GM19099 (cell line): ENCODE measurements around the gene TK2.

ENCODE experiments used
- POLR2A ChIP-seq: IDR thresholded peaks from 3 replicates; pipeline ENCODE4 v1.6.1; 2011; ENCODE audit warnings: low read depth; ENCODE audit not compliant: insufficient read length; ENCODE audit errors: extremely low read depth

Gene TK2

GRCh38 chr16:66560107-66560506, 10.2 kb upstream of the TK2 start:
- TF ChIP-seq POLR2A = no peak

DNA sequence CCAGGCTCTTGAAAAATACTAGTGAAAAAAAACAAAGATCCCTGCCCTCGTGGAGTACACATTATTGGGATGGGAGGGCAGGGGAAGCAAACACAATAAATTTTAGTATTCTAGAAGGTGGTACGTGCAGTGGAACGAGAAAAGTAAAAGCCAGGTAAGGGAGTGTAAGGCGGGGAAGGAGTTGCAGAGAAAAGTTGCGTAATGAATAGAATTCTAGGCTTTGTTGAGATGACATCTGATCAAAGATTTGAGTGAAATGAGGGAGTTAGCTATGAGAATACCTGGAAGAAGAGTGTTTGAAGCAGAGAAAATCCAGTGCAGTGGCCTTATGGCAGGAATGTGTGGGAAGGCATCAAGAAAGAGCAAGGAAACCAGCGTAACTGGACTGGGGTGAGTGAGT, 4.6 kb upstream of the TK2 start:
- no peak for TF ChIP-seq POLR2A

GRCh38 chr16:66554021-66554420, 4.1 kb upstream of the TK2 start:
- TF ChIP-seq POLR2A = no peak

DNA sequence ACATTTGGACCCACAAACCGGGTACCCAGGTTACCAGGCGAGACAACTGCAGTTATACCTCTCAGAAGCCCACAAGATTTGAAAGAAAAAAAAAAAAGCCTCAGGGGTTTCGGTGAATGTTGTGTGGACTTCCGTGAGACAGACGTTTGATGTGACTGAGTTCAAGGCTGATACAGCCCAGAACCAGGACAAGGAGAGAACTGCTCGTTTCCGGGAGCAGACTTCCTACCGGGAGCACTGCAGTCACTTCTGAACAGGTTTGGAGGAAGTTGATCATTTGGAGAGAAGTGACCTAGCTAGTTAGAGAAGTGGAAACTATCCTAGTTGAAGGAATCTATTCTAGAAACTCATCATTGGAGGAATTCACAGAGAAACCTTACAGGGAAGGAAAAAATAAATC, 3.3 kb upstream of the TK2 start:
- no peak for TF ChIP-seq POLR2A

DNA sequence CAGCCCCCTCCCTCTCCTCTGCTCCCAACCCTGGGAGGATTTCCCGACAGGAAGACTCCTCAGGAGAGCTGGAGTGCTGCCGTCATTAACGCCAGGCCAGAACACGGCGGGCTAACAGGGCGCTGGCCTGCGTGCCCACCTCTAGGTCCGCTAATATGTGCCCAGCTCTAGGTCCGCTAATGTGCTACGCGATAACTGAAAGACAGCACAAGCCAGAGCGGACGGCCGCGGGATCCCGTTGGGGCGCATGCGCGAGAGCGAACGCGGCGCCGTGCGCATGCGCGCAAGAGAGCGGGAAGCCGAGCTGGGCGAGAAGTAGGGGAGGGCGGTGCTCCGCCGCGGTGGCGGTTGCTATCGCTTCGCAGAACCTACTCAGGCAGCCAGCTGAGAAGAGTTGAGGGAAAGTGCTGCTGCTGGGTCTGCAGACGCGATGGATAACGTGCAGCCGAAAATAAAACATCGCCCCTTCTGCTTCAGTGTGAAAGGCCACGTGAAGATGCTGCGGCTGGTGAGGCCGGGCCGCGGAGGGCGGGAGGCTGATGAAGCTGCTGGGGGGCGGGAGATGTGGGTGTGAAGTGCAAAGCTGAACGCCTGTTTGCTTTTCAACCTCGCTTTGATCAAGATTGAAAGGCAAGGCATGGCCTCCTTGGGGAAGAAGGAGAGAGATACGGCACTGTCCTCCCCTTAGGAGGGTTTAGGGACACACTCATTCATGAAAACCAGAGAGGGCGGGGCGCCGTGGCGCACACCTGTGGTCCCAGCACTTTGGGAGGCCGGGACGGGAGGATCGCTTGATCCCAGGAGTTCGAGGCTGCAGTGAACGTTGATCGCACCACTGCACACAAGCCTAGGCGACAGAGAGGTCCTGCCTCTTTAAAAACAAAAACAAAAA, 2.6 kb upstream of the TK2 start, which contains the start of gene CKLF:
CKLF (plus strand) TSS at position 291 of the 892 bp plus-strand sequence; CDS start at position 431, 140 bp downstream.
- TF ChIP-seq POLR2A = peak; percentile 61

DNA sequence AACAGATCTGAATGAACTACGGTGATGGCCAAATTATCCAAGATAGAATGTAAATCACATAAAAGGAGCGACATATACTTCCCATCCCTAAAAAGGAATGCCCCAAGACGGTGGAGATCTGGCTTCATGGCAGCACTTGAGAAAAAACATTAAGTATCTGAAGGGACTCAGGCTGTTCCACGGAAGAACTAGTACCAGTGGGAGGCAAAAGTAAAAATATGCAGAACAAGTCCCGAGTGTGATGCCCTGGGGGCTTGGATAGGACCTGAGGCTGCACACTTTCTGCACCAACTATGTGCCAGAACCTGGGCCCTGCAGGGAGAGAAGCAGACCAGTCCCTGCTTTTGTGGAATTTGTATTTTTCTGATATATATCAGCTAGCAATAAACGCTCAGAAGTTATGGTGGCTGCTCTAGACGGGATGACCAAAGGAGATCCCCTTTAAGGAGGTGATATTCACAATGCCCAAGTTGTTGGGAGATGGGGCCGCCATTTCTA, 1.9 kb upstream of the TK2 start:
- TF ChIP-seq POLR2A = no peak

DNA sequence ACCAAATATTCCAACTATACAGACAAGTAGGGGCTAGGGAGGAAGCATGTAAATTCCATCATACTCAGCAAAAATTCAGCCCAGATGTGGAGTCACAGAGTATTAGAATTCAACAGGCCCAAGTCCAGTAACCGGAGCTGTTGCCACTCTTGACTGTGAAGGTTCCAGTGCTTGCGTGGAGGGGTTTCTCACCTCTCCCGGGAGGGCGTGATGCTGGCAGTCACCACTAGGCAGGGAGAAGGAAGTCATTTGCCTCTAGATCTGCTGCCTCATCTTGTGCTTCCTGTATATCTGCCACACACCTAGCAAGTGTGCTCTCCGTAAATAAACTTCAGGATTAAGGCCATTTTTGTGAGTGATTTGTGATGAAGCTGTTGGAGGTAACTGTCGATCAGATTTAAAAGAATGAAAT, 1.4 kb upstream of the TK2 start:
- no peak for TF ChIP-seq POLR2A

GRCh38 chr16:66548868-66549267, 1.1 kb downstream of the TK2 start:
- TF ChIP-seq POLR2A = no peak

- no peak for TF ChIP-seq POLR2A
Observed at GRCh38 chr16:66548068-66548467, 1.9 kb downstream of the TK2 start.

DNA sequence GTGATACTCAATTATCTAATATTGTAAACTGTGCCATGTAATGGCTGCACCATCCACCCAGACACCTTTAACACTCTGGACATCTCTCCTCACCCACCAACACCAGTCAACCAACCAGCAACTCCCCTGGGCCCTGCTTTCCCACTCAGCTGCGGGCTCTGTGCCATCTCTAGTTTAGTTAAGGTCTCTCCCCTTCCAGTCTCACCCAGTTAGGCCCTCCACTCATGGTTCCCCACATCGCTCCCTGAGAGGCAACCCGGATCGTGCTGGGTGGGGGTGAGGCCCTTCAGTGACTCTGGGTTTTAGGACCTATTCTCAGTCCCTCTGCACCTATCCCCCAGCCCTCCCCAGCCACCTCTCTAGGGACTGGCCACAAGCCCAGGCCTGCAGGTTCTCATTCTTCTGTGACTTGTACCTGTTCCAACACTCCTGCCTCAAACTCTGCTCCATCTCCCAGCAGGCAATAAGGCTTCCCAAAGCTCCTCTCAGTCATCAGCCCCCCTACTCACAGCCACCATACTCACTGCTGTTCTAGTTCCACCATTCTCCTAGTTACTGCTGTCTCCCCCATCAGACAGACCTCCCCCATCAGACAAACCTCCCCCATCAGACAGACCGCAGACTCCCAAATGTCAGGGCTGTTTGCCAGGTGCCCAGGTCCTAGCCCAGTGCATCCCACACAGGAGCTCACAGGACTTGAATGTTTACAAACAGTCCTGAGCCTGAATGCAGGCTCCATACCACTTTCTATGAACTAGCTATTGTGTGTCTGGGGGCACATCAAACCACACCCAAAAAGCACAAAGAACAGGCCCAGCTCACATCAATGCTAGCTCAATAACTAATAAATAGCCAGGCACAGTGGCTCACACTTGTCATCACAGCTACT, 2.6 kb downstream of the TK2 start:
- TF ChIP-seq POLR2A = no peak

GRCh38 chr16:66544016-66544757, 5.7 kb downstream of the TK2 start:
- TF ChIP-seq POLR2A = no peak

GRCh38 chr16:66543541-66543940, 6.4 kb downstream of the TK2 start:
- TF ChIP-seq POLR2A = no peak

GRCh38 chr16:66542396-66542795, 7.5 kb downstream of the TK2 start:
- no peak for TF ChIP-seq POLR2A

- TF ChIP-seq POLR2A = no peak
Observed at GRCh38 chr16:66541388-66542355, 8.2 kb downstream of the TK2 start.
